Suppressor macrophage treated with lipopolysaccharide for 1 hour (primary cell): ENCODE measurements around the gene YLPM1.

Experiments
- DNase-seq, 3 donors: peaks; one replicate each; pipeline ENCODE4 v3.0.0-alpha.2; 2020 to 2022

YLPM1 gene

DNA sequence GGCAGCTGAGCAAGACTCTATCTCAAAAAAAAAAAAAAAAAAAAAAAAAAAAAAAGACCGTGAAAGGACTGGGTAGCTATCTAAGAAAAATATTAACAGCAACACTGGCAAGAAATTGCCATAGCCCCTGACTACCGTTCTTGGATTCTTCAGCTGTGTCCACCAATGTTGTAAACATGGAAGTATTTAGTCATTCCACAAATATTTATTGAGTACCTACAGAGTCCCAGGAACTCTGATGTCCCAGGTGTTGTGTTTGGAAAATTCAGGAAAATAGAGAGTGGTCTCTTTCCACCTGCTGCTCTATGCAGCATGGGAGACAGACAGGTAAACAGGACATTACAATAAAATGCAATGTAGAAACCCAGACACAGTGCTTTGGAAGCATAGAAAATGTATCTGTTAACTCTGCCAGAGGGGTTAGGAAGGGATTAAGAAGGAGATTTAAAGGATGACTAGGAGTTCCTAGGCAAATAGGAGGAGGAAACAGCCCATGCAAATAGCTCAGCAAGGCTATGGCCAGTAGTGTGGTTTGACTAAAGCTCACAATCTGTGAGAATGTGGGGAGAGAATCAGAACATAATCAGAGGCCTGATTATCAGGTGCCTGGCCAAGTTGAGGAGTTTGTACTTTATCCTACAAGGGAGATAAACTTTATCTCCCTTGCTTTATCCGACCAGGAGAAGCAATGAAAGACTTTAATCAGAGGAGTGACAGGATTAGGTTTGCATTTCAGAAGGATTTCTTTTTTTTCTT, 116.5 kb downstream of the YLPM1 start:
- DNase-seq = no peak

DNA sequence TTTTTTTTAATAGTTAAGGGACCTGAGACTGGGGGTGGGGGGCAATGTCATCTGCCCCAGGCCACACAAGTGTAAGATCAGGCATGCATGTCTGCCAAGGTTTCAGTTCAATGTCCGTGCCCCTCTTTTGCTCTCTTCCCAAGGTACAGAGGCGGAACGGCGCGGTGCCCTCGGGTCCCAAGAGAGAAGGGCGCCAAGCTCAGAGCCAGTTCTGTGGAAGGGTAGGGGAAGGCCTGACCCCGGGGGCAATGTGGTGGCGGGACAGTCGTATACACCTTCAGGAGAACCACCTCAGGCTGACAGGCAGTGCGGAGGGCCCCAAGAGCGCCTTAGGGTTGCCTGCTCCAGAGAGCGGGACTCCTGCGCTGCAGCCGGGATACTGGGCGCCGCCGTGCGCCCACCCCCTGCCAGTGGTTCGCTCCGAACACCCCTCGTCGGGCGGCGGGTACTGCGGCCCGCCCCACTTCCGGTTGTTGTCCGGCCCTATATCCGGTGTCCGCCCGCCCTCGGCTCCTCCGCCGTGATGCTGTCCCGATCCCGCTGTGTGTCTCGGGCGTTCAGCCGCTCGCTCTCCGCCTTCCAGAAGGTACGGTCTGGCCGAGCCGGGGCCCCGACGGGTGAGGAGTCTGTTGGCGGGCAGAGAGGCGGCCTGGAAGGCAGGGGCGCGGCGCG, 118.5 kb downstream of the YLPM1 start, which contains the start of gene DLST:
Gene DLST (plus strand): TSS at position 486 of the 672 bp plus-strand sequence. CDS start 38 bp downstream, at position 524.
- DNase-seq = peak; percentile 90 to 96 (median 93)

- DNase-seq = peak; percentile 74 to 82 (median 76)
Measured at GRCh38 chr14:74882103-74882920, 119.2 kb downstream of the YLPM1 start.
